GM18519 (cell line): ENCODE results near the gene SMIM14.
"Not testable (repeated sequence)": the region's sequence is repeated elsewhere in the genome, so short reads cannot be mapped to it uniquely, and the experiment has no call there.

Experiments
- ATAC-seq: cut with Tn5 transposase; IDR thresholded peaks from one replicate; pipeline ENCODE4 v1.9.1; 2021; ENCODE audit warnings: mild to moderate bottlenecking, moderate library complexity; ENCODE audit not compliant: unreplicated experiment, low FRiP score

SMIM14 gene

DNA sequence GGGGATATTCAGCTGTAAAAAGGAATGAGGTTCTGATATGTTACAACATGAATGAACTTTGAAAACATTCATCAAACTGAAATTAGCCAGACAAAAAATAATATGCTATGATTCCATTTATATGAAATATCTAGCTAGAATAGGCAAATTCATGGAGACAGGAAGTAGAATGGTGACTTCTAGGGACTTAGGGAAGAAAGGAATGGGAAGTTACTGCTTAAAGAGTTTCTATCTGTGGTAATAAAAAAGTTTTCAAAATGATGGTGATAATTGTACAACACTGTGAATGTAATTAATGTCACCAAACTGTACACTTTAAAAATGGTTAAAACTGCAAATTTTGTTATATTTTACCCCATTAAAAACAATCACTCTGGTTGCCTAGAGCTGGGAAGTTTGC lies 30.2 kb downstream of the SMIM14 start:
- ATAC-seq = no peak

DNA sequence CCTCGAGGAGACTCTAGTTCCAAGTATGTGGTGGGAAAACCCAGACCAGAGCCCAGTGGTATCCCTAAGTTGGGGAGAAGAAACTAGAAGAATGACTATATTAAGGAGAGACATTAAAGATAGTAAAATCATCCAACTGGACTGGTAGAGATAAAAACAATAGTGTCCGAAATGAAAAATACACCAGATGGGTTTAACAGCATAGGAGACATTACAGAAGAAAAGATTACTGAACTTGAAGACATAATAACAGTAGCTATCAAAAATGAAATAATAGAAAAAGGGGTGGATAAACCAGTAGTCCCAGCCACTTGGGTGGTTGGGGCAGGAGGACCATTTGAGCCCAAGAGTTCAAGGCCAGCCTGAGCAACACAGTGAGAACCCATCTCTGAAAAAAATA lies 31.9 kb downstream of the SMIM14 start:
- ATAC-seq = no peak

DNA sequence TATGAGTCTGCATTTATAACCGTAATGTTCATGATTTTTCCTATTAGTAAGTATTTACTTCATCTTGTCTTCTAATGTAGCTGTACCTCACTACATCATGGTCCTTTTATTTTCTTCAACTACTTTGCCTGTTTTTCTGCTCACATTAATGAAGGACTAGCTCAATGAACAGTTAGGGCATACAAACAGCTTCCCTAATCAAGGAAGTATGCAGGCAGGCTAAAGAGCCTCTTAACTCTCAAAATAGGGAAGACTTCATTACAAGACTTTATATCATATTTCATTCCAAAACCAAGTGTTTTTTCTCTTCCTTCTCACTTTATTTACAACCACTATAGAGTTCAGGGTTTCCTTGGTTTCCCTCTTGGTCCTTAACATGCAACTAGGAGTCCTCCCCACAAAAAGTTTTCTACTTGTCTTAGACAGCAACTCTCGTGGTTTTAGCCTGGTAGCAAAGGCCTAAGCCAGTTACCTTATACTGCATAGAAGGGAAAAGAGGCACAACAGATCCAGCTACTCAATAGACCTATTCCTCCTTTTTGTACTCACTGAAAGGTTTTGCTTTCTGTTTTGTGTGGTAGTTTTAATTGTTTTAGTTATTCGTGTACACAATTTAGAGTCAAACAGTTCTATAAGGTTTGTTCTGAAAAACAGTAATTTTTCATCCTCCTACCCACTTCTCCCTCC lies 40.8 kb downstream of the SMIM14 start:
- no peak for ATAC-seq

DNA sequence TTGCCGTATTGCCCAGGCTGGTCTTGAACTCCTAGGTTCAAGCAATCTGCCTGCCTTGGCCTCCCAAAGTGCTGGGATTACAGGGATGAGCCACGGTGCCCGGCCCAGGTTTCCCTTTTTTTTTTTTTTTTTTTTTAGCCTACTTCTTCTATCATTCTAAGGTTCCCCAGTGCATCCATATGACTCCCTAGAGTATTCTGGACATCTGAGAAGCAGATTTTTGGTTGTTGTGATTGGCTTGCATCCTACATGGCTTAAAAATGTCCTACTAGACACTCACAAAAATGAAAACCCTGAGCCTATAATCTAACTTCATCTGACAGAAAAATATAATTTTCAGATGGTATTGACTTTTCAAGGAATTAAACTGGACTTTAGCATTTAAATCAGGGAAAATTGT lies 41.7 kb downstream of the SMIM14 start:
- ATAC-seq = no peak

DNA sequence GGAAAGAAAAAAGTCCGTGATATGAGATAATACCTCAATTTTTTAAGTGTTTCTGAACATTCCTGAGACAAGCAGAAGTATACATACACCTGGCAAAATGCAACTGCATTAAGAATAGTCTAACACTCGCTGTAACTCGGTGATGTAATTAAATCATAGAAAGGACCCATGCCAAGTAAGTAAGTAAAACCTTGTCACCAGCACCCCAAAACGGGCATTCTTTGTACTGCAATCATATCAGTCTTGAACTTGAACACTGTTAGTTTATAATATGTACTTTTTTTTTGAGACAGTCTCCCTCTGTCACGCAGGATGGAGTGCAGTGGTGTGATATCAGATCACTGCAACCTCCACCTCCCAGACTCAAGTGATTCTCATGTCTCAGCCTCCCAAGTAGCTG lies 47.4 kb downstream of the SMIM14 start:
- no peak for ATAC-seq

DNA sequence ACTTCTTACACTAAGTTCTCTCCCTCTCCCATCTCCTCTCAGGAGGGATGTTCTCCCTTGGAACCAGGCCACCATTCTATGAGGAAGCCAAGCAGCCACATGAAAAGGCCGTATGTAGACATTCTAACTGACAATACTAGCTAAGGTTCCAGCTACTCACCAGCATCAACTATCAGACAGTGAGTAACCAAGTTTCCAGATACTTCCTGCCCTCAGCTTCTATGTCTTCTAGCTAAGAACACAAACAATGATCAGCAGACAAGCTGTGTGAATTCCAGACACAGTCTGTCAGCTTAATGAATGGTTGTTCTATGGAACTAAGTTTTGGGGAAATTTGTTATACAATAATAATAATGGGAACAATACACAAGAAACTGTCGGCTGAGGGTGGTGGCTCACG lies 50.8 kb downstream of the SMIM14 start:
- no peak for ATAC-seq

DNA sequence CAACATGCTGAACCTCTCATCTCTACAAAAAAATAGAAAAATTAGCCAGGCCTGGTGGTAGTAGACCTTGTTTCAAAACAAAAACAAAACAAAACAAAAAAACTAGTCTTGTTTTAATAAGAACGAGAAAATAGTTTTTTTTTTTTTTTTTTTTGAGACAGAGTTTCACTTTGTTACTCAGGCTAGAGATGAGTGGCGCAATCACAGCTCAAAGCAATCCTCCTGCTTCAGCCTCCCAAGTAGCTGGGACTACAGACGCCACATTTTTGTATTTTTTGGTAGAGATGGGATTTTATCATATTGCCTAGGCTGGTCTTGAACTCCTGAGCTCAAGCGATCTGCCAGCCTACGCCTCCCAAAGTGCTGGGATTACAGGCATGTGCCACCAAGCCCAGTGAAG lies 63.7 kb downstream of the SMIM14 start:
- no peak for ATAC-seq

DNA sequence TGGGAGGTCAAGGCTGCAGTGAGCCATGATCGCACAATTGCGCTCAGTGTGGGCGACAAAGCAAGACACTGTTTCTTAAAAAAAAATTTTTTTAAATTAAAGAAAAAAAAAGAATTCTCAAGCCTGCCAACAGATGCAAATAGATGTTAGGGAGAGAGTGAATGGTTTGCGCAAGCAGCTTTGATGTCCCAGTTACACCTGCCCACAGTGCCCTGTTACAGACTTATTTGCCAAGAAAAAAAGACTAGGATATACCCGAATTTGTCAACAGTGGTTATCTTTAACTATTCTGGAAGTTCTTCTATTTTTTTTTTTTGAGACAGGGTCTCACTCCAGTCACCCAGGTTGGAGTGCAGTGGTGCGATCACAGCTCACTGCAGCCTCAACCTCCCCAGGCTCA lies 67.2 kb downstream of the SMIM14 start:
- no peak for ATAC-seq

DNA sequence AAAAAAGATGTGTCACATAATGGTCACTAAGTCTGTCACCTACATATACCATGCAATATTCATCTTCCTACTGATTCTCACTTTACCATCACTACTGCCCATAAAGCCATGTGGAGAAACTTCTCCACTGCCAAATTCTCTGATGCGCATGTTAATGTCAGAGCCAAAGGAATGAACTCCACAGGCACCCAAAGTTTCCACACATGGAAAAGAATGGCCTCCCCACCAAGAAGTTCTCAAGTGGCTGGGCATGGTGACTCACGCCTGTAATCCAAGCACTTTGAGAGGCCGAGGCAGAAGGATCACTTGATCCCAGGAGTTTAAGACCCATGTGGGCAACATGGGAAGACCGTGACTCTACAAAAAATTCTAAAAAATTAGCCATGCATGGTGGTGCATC lies 67.6 kb downstream of the SMIM14 start:
- no peak for ATAC-seq

DNA sequence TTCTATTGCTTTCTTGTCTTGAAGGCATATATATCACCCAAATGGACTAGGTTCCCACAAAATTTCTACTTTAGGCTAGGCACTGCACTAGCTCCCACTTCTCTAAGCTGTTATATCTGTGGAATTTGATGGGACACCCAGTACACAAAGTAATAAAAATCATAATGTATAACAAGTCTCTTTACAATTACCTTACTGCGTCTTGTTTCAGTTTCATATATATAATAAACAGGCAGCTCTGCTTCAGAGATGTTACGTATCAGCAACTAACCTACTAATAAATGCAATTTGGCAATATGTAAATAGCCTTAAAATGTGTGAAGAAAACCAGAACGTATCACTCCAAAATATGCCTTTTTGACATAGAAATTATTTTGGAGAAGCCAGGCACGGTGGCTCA lies 69.5 kb downstream of the SMIM14 start:
- ATAC-seq = no peak

DNA sequence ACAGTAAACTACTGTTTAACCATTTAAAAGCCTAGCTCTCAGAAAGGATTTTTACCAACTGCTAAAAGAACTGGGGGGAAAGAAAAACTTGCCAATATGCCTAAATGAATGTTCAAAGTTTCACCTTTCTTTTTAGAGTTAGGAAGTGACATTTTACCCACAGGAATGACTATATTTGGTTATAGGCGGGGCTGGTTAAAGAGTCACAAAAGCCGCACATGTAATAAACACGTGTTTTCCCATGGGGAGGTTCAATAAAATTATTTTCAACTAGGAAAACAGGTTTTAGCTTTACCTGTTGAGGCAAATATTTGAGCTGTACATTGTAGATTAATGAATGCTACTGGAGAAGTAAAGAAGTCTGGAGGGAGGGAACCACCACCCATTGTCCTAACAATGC lies 69.9 kb downstream of the SMIM14 start:
- no peak for ATAC-seq

DNA sequence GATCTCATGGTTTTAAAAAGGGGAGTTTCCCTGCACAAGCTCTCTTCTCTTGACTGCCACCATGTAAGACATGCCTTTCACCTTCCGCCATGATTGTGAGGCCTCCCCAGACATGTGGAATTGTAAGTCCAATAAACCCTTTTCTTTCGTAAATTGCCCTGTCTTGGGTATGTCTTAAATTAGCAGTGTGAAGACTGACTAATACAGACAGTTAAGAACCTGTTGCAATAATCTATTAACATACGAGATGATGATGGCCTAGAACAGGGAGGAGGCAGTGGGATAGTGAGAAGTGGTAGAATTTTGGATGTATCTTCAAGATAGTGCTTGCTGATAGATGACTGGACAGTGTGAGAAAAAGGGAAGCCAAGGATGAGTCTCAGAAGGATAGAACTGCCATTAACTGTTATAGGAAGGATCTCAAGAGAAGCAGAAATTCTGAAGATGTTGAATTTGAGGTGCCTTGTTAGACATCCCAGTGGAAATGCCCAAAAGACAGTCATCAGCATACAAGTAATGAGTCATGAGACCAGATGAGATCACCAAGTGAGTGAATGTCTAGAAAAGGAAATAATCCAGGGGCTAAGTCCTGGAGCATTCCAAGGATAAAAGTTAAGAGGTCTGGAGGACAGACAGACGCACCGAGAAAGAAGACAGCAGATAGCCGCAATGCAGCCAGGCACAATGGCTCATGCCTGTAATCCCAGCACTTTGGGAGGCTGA lies 72.6 kb downstream of the SMIM14 start:
- no peak for ATAC-seq

DNA sequence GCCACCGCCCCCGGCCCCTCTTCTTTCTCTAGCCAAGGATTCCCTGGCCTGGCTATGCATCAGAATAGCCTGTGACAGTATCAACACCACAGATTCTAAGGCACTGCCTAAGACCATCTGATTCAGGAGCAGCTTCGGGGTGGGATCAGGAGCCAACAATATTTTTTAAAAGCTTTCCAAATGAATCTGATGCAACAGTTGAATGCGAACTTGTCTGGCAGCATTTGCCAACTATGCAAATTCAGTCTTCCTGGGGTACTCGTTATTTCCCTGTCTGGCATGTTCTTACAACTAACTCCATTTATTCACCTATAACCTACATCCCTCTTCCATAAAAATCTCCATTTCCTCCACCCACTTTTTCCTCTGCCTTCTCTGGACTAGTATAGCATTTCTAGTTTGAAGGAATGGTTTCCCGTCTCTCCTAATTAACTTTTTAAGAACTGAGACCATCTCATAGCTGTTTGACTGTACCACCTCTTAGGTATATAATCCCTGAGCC lies 75.3 kb downstream of the SMIM14 start:
- ATAC-seq = no peak

DNA sequence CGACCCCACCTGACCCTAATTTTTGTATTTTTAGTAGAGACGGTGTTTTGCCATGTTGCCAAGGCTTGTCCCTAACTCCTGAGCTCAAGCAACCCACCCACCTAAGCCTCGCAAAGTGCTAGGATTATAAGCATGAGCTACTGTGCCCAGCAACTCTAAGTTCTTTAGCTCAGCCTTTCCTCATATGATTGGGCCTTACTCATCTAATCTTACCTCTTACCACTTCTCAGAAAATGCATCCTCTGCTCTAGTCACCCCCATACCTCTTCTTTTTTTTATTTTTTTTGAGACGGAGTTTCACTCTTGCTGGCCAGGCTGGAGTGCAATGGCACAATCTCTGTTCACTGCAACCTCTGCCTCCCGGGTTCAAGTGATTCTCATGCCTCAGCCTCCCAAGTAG lies 75.9 kb downstream of the SMIM14 start:
- no peak for ATAC-seq

DNA sequence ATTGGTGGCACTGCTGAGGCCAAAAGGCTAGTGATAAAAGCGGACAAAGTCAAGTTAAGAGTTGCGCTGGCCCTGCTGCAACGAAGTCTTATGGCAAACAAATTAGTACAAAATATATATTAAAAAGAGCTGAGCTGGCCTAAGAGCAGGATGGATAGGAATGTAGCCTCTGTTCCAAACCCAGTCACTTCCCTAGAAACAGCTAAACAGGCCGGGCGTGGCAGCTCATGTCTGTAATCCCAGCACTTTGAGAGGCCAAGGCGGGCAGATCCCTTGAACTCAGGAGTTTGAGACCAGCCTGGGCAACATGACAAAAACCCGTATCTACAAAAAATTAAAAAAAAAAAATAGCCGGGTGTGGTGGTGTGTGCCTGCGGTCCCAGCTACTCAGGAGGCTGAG lies 79.0 kb downstream of the SMIM14 start:
- ATAC-seq = no peak

DNA sequence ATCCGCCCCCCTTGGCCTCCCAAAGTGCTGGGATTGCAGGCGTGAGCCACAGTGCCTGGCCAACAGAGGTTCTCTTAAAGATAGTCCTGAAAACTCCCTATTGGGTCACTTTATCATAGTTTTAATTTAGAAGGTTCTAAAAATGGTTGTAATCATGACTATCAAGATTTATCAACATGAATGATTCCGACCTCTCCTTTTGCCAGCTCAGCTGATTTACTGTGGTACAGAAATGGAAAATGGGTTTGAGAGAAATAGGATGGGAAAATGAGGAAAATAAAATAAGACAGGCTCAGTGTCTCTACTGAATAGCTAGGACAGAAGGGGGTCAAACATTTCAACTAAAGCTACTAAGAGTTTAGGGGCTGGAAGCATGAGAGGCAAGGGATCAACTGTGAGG lies 83.2 kb downstream of the SMIM14 start:
- no peak for ATAC-seq

DNA sequence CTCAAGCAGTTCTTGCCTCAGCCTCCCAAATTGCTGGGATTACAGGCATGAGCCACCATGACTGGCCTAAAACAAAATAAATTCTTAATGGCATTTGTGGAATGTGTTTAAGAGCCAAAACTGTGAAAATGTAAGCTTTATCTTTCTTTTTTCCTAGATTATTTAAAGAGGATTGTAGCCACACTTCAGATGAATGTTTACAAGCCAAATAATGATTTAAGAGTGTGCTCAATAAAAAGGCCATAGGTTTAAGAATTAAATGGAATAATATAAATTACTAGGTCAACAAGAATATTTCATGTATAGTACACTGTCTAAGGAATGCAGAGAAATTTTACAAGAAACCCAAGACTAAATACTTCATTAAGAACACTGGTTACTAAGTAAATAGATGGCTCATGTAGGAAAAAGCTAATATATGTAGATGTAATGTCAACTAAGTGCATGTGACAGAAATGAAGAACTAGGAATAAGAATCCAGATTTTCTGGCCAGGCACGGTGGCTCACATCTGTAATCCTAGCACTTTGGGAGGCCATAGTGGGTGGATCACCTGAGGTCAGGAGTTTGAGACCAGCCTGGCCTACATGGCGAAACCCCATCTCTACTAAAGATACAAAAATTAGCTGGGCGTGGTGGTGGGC lies 90.1 kb downstream of the SMIM14 start:
- ATAC-seq = no peak

DNA sequence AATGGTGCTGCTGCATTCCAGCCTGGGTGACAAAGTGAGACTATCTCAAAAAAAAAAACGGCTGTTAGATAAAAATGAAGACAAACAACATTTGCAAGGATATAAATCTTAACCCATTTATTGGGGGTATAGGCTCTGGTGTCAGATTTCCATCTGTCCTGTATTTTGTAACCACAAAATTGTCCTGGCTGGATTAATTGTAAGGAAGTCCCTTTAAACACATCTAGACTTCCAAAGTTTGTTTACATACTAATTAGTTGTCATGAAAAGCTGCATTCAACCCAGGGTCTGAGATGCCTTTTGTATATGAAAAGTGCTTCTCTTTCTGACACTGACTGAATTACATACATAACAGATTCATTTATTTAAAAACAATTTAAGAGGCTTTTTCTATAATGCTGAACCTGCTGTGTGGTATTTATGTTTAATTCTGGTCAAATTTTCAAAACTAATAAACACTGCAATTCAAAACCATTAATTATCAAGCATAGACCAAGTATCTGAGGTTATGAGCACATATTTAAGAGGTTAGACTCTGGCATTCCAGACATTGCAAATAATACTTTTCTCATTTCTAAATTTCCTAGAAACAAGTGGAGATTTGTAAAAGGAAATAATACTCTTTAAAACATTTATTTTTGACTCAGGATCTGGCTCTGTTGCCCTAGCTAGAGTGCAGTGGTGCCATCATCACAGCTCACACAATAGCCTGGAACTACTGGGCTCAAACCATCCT lies 93.9 kb downstream of the SMIM14 start:
- ATAC-seq = no peak

DNA sequence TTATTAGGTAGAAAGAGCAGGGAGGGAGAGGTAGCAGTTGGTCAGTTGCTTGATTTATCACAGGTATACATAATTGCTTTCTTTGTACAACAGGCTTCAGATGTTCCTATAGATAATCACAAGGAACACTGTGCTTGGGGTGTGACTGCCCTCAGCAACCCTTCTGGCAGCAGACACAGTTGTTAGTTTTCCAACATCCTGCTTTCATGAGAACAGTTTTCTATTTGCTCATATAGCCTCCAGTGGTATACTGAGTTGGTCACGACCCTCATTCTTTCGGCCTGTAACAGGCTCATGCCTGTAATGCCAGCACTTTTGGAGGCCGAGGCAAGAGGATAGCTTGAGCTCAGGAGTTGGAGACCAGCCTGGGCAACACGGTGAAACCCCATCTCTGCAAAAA lies 94.6 kb downstream of the SMIM14 start:
- ATAC-seq = not testable (repeated sequence)

DNA sequence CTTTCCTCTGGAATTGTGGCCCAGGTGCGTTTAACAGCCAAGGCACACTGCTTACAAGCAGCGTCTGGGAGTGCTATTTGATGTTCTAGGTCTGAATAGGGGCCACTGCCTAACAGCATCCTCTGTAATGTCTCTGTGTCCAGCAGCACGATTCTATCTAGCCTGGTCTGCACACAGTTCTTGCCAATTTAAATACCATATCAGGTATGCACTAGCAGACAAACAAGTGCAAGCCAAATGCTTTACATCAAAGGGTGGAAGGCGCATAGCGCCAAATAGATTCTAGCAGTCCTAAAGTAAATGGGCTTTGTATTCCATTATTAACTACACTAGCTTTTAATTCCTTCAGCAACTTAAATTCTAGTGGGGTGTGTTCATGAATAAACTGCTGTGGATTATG lies 95.6 kb downstream of the SMIM14 start:
- no peak for ATAC-seq

DNA sequence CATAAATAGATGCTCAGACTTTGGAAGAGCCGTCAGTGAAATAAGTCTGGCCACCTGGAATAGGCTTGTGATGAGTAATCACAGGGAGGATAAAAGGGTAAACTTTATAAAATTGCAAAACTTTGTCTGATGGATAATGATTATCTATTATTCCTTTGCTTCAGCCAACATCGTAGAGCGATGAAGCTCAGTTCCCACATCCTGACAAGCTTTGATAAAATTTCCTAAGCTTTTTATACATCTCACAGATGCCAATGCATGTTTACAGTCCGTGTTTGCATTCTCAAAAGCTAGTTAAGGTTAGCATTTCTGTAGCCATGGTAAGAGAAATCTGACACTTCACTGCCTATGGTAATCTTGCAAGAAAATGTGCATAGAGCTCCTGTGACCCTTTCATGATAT lies 96.1 kb downstream of the SMIM14 start:
- ATAC-seq = no peak
